Loucy (cell line): ENCODE measurements around the gene ZNF582.

Experiments
- CTCF ChIP-seq: fragments of 200-600 bp; sonication (generic); conservative IDR thresholded peaks from 2 replicates; pipeline ENCODE4 v1.5.1; 2014; ENCODE audit warnings: mild to moderate bottlenecking, antibody characterized with exemption, low read length
- EZH2phosphoT487 ChIP-seq: fragments of 200-600 bp; IDR thresholded peaks from 2 replicates; pipeline ENCODE4 v1.6.1; 2018; ENCODE audit warnings: antibody characterized with exemption, mild to moderate bottlenecking, moderate library complexity, borderline replicate concordance

GRCh38 chr19:56377105-56377924 is 16.0 kb downstream of the ZNF582 start:
- TF ChIP-seq CTCF (no peak), EZH2phosphoT487 (no peak)
